Measurements from ENCODE around the gene SPNS3. TPM values are rescaled to one million over a fixed set of nuclear protein-coding genes. Genes with fewer than 3 reads are reported as not detected.

SPNS3 gene
- polyA plus RNA-seq, 1 donor from 2014 or later: not detected

GRCh38 chr17:4450710-4451316, 17.1 kb downstream of the SPNS3 start:
- Histone ChIP-seq H3K9ac (ENCODE audit: low read length) (no peak overlapping the region), H3K9me3 (ENCODE audit: low read length) (no peaks in the 10 kb centered on the region), H2AFZ (ENCODE audit: low read depth, low read length) (no peak overlapping the region), H3F3A (ENCODE audit: insufficient read depth, low read length, poor library complexity, severe bottlenecking) (no peaks in the 10 kb centered on the region), H3K36me3 (ENCODE audit: insufficient read depth, low read length) (no peaks in the 10 kb centered on the region), H3K4me3 (ENCODE audit: low read length) (no peak overlapping the region), H3K27me3 (ENCODE audit: insufficient read depth, low read depth, low read length) (no peaks in the 10 kb centered on the region), H4K20me1 (ENCODE audit: insufficient read depth) (no peaks in the 10 kb centered on the region), H3K79me2 (replicated peaks; ENCODE audit: insufficient read depth, low read length) (no peaks in the 10 kb centered on the region), H3K27ac (ENCODE audit: low read length) (no peak overlapping the region), H3K4me2 (ENCODE audit: low read length) (no peak overlapping the region), H3K9me2 (ENCODE audit: insufficient read depth, low read length) (no peaks in the 10 kb centered on the region)
- TF ChIP-seq SMC3 (conservative IDR thresholded peaks at IDR 0.05; ENCODE audit: poor library complexity) (no peak), EP300 (conservative IDR thresholded peaks at IDR 0.05; ENCODE audit: poor library complexity, severe bottlenecking) (no peak), POLR2AphosphoS5 (IDR thresholded peaks at IDR 0.05) (no peak), EZH2 (IDR thresholded peaks at IDR 0.05; ENCODE audit: borderline replicate concordance, insufficient read depth, low read length, poor library complexity, severe bottlenecking) (no peak), RAD21 (conservative IDR thresholded peaks at IDR 0.05) (no peak), MXI1 (conservative IDR thresholded peaks at IDR 0.05; ENCODE audit: poor library complexity, severe bottlenecking) (no peak)
- TF ChIP-seq, protein P1, sequence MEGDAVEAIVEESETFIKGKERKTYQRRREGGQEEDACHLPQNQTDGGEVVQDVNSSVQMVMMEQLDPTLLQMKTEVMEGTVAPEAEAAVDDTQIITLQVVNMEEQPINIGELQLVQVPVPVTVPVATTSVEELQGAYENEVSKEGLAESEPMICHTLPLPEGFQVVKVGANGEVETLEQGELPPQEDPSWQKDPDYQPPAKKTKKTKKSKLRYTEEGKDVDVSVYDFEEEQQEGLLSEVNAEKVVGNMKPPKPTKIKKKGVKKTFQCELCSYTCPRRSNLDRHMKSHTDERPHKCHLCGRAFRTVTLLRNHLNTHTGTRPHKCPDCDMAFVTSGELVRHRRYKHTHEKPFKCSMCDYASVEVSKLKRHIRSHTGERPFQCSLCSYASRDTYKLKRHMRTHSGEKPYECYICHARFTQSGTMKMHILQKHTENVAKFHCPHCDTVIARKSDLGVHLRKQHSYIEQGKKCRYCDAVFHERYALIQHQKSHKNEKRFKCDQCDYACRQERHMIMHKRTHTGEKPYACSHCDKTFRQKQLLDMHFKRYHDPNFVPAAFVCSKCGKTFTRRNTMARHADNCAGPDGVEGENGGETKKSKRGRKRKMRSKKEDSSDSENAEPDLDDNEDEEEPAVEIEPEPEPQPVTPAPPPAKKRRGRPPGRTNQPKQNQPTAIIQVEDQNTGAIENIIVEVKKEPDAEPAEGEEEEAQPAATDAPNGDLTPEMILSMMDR (IDR thresholded peaks at IDR 0.05; ENCODE audit: poor library complexity, severe bottlenecking): no peak

- Histone ChIP-seq H3K9me2 (ENCODE audit: insufficient read depth, low read length) (no peaks in the 10 kb centered on the region), H3K27ac (ENCODE audit: low read length) (no peak overlapping the region), H3K9ac (ENCODE audit: low read length) (no peak overlapping the region), H2AFZ (ENCODE audit: low read depth, low read length) (no peak overlapping the region), H3K27me3 (ENCODE audit: insufficient read depth, low read depth, low read length) (no peaks in the 10 kb centered on the region), H3K4me2 (ENCODE audit: low read length) (no peak overlapping the region), H3K36me3 (ENCODE audit: insufficient read depth, low read length) (no peaks in the 10 kb centered on the region), H3F3A (ENCODE audit: insufficient read depth, low read length, poor library complexity, severe bottlenecking) (no peaks in the 10 kb centered on the region), H3K4me3 (ENCODE audit: low read length) (no peak overlapping the region), H3K79me2 (replicated peaks; ENCODE audit: insufficient read depth, low read length) (no peaks in the 10 kb centered on the region), H4K20me1 (ENCODE audit: insufficient read depth) (no peaks in the 10 kb centered on the region), H3K9me3 (ENCODE audit: low read length) (no peaks in the 10 kb centered on the region)
- TF ChIP-seq TAF1 (IDR thresholded peaks at IDR 0.05; ENCODE audit: low read depth): no peak
- no peak for TF ChIP-seq EZH2 (IDR thresholded peaks at IDR 0.05; ENCODE audit: borderline replicate concordance, insufficient read depth, low read length, poor library complexity, severe bottlenecking)
- no peak for TF ChIP-seq EP300 (conservative IDR thresholded peaks at IDR 0.05; ENCODE audit: poor library complexity, severe bottlenecking)
Measured at GRCh38 chr17:4453812-4454591, 20.3 kb downstream of the SPNS3 start.

GRCh38 chr17:4460661-4461060, 26.9 kb downstream of the SPNS3 start:
- H4K20me1 ChIP-seq (ENCODE audit: insufficient read depth): no peaks in the 10 kb centered on the region

More at GRCh38 chr17:4460661-4461060, 26.9 kb downstream of the SPNS3 start:
- Histone ChIP-seq H3F3A (ENCODE audit: insufficient read depth, low read length, poor library complexity, severe bottlenecking) (no peaks in the 10 kb centered on the region), H3K27ac (ENCODE audit: low read length) (no peak overlapping the region), H3K36me3 (ENCODE audit: insufficient read depth, low read length) (no peaks in the 10 kb centered on the region), H2AFZ (ENCODE audit: low read depth, low read length) (no peak overlapping the region), H3K9me2 (ENCODE audit: insufficient read depth, low read length) (no peaks in the 10 kb centered on the region), H3K79me2 (replicated peaks; ENCODE audit: insufficient read depth, low read length) (no peaks in the 10 kb centered on the region), H3K4me2 (ENCODE audit: low read length) (no peak overlapping the region), H3K27me3 (ENCODE audit: insufficient read depth, low read depth, low read length) (no peaks in the 10 kb centered on the region), H3K4me3 (ENCODE audit: low read length) (no peak overlapping the region), H3K9me3 (ENCODE audit: low read length) (no peaks in the 10 kb centered on the region), H3K9ac (ENCODE audit: low read length) (no peak overlapping the region)
- no peak for TF ChIP-seq EZH2 (IDR thresholded peaks at IDR 0.05; ENCODE audit: borderline replicate concordance, insufficient read depth, low read length, poor library complexity, severe bottlenecking)
- TF ChIP-seq POLR2AphosphoS5 (IDR thresholded peaks at IDR 0.05): no peak
- TF ChIP-seq RAD21 (conservative IDR thresholded peaks at IDR 0.05): no peak
- no peak for TF ChIP-seq TAF1 (IDR thresholded peaks at IDR 0.05; ENCODE audit: low read depth)
- TF ChIP-seq, protein P1 (IDR thresholded peaks at IDR 0.05; ENCODE audit: poor library complexity, severe bottlenecking): no peak
